A549 (cell line): ENCODE results near the gene ACVR2A. TPM values are rescaled to one million over a fixed set of nuclear protein-coding genes. Genes with fewer than 3 reads are reported as not detected.

Source experiments
- ATAC-seq, 2 experiments: fragments of 200-7000 bp in 1 of 2; fragments of >200 bp in 1 of 2; cut with Nextera tagmentation in 1 of 2; cut with Tn5 transposase in 1 of 2; 3 replicates each; pipeline versions ENCODE4 v1.8.0 to v1.9.1; 2018 to 2020; ENCODE audit warnings: mild to moderate bottlenecking in 1 of 2, moderate library complexity in 1 of 2
- CTCF ChIA-PET: fragments of 300-600 bp; sonication (Branson Sonifier 250); formaldehyde crosslinking; extraction: SDS; loops from one replicate; lab custom pipeline; 2021; ENCODE audit warnings: antibody characterized with exemption, inconsistent platforms; lab: Yijun Ruan, JAX
- POLR2A ChIA-PET: fragments of 350-600 bp; formaldehyde crosslinking; extraction: SDS; loops from one replicate; lab custom pipeline; 2021; ENCODE audit warnings: antibody characterized with exemption, inconsistent platforms; lab: Yijun Ruan, JAX
- DNase-seq, 2 experiments: peaks; one replicate each; pipeline versions ENCODE4 v3.0.0 to v3.0.0-alpha.2; 2011 to 2016; ENCODE audit warnings: low read depth in 1 of 2, low spot score in 1 of 2
- FAIRE-seq: peaks from 2 replicates; lab custom pipeline; 2011; peaks lifted over from hg19 to GRCh38; lab: Jason Lieb, UNC
- H3K27ac ChIP-seq, 2 experiments: fragments of >200 bp; sonication (Bioruptor Twin); formaldehyde crosslinking; 3 replicates each; pipeline ENCODE4 v1.5.1; 2016 to 2017
- H3K4me1 ChIP-seq: fragments of >200 bp; sonication (Bioruptor Twin); formaldehyde crosslinking; 3 replicates; pipeline ENCODE4 v1.6.1; 2016
- H3K4me2 ChIP-seq: fragments of >200 bp; sonication (Bioruptor Twin); formaldehyde crosslinking; 3 replicates; pipeline ENCODE4 v1.6.1; 2016
- H3K4me3 ChIP-seq: fragments of >200 bp; sonication (Bioruptor Twin); formaldehyde crosslinking; 3 replicates; pipeline ENCODE4 v1.5.1; 2016
- H3K9me3 ChIP-seq: fragments of >200 bp; sonication (Bioruptor Twin); formaldehyde crosslinking; 3 replicates; pipeline ENCODE4 v1.6.1; 2016
- BHLHE40 ChIP-seq: IDR thresholded peaks from 2 replicates; pipeline ENCODE4 v1.6.1; 2012; ENCODE audit warnings: low read depth, low read length, inconsistent platforms
- CBX8 ChIP-seq: fragments of 200-600 bp; sonication (generic); IDR thresholded peaks from 2 replicates; pipeline ENCODE4 v1.6.1; 2016
- CEBPB ChIP-seq, 2 experiments: fragments of >200 bp in 1 of 2; sonication (Bioruptor Twin) in 1 of 2; formaldehyde crosslinking in 1 of 2; IDR thresholded peaks; 2 replicates each; pipeline ENCODE4 v1.6.1; 2012 to 2016
- CHD4 ChIP-seq: fragments of 200-600 bp; sonication (generic); IDR thresholded peaks from 2 replicates; pipeline ENCODE4 v1.6.1; 2016; ENCODE audit warnings: antibody characterized with exemption, mild to moderate bottlenecking, borderline replicate concordance
- E2F6 ChIP-seq: IDR thresholded peaks from 2 replicates; pipeline ENCODE4 v1.6.1; 2012; ENCODE audit warnings: low read depth, borderline replicate concordance
- EHF ChIP-seq: fragments of 250-450 bp; sonication (Bioruptor Pico); IDR thresholded peaks from 2 replicates; pipeline ENCODE4 v1.5.0; 2020; ENCODE audit warnings: mild to moderate bottlenecking
- EP300 ChIP-seq, 2 experiments: fragments of >200 bp; sonication (Bioruptor Twin); formaldehyde crosslinking; IDR thresholded peaks; 2 replicates in 1 of 2; 3 replicates in 1 of 2; pipeline ENCODE4 v1.6.1; 2016 to 2017
- GATA3 ChIP-seq: IDR thresholded peaks from 2 replicates; pipeline ENCODE4 v1.6.1; 2012; ENCODE audit warnings: borderline replicate concordance
- HES2 ChIP-seq: fragments of >200 bp; sonication (Bioruptor Twin); formaldehyde crosslinking; IDR thresholded peaks from 2 replicates; pipeline ENCODE4 v1.6.1; 2016
- HEYL ChIP-seq: fragments of 250-450 bp; sonication (Bioruptor Pico); IDR thresholded peaks from 2 replicates; pipeline ENCODE4 v1.8.0; 2021; ENCODE audit warnings: mild to moderate bottlenecking, moderate library complexity
- HMGXB4 ChIP-seq: fragments of 250-450 bp; sonication (Bioruptor Pico); IDR thresholded peaks from 2 replicates; pipeline ENCODE4 v1.5.0; 2021; ENCODE audit warnings: mild to moderate bottlenecking, moderate library complexity, borderline replicate concordance
- HOXB13 ChIP-seq: fragments of 250-450 bp; sonication (Bioruptor Pico); IDR thresholded peaks from 2 replicates; pipeline ENCODE4 v1.5.0; 2020; ENCODE audit warnings: low read depth, mild to moderate bottlenecking, moderate library complexity
- HOXB5 ChIP-seq: fragments of 250-450 bp; sonication (Bioruptor Pico); IDR thresholded peaks from 2 replicates; pipeline ENCODE4 v1.5.0; 2020; ENCODE audit warnings: mild to moderate bottlenecking, moderate library complexity
- JUNB ChIP-seq: fragments of >200 bp; sonication (Bioruptor Twin); formaldehyde crosslinking; IDR thresholded peaks from 2 replicates; pipeline ENCODE4 v1.6.1; 2016
- KDM1A ChIP-seq: fragments of 200-600 bp; sonication (generic); IDR thresholded peaks from 2 replicates; pipeline ENCODE4 v1.6.1; 2016; ENCODE audit warnings: low read depth, mild to moderate bottlenecking
- KDM5A ChIP-seq: fragments of 200-600 bp; sonication (generic); IDR thresholded peaks from 2 replicates; pipeline ENCODE4 v1.6.1; 2016; ENCODE audit warnings: antibody characterized with exemption, mild to moderate bottlenecking
- MYC ChIP-seq: IDR thresholded peaks from 2 replicates; pipeline ENCODE4 v1.6.1; 2012; ENCODE audit warnings: mild to moderate bottlenecking, inconsistent platforms, low read length, improper control_type of control experiment, borderline replicate concordance
- NPAS2 ChIP-seq: fragments of 250-450 bp; sonication (Bioruptor Pico); IDR thresholded peaks from 2 replicates; pipeline ENCODE4 v1.8.0; 2022; ENCODE audit warnings: mild to moderate bottlenecking, moderate library complexity, borderline replicate concordance
- POLR2A ChIP-seq: IDR thresholded peaks from 2 replicates; pipeline ENCODE4 v1.6.1; 2012; ENCODE audit warnings: mild to moderate bottlenecking, low read length
- POLR2AphosphoS2 ChIP-seq: conservative IDR thresholded peaks from 2 replicates; pipeline ENCODE4 v1.6.1; 2012; ENCODE audit warnings: low read length, improper control_type of control experiment, inconsistent platforms
- RAD21 ChIP-seq, 2 experiments: fragments of >200 bp in 1 of 2; sonication (Bioruptor Twin) in 1 of 2; formaldehyde crosslinking in 1 of 2; IDR thresholded peaks in 1 of 2; conservative IDR thresholded peaks in 1 of 2; 2 replicates in 1 of 2; 3 replicates in 1 of 2; pipeline ENCODE4 v1.6.1; 2012 to 2018; ENCODE audit warnings: inconsistent platforms in 1 of 2
- RARB ChIP-seq: fragments of 250-450 bp; sonication (Bioruptor Pico); IDR thresholded peaks from 2 replicates; pipeline ENCODE4 v1.8.0; 2021; ENCODE audit warnings: mild to moderate bottlenecking, moderate library complexity
- RCOR1 ChIP-seq: fragments of 150-350 bp; IDR thresholded peaks from 2 replicates; pipeline ENCODE4 v1.6.1; 2014; ENCODE audit warnings: antibody characterized with exemption, low read length, low read depth
- RFX5 ChIP-seq: fragments of 450-650 bp; IDR thresholded peaks from 2 replicates; pipeline ENCODE4 v1.7.1; 2014; ENCODE audit warnings: antibody characterized with exemption, mild to moderate bottlenecking, moderate library complexity
- SMC3 ChIP-seq: fragments of >200 bp; sonication (Bioruptor Twin); formaldehyde crosslinking; IDR thresholded peaks from 3 replicates; pipeline ENCODE4 v1.6.1; 2018; ENCODE audit warnings: inconsistent platforms
- SREBF2 ChIP-seq: fragments of 450-650 bp; IDR thresholded peaks from 2 replicates; pipeline ENCODE4 v1.6.1; 2014; ENCODE audit warnings: mild to moderate bottlenecking, moderate library complexity
- ZNF302 ChIP-seq: fragments of 250-450 bp; sonication (Bioruptor Pico); IDR thresholded peaks from 2 replicates; pipeline ENCODE4 v1.9.0; 2021; ENCODE audit warnings: inconsistent platforms, mild to moderate bottlenecking, moderate library complexity
- ZSCAN20 ChIP-seq: fragments of 250-450 bp; sonication (Bioruptor Pico); IDR thresholded peaks from 2 replicates; pipeline ENCODE4 v1.8.0; 2022; ENCODE audit warnings: mild to moderate bottlenecking, moderate library complexity
- polyA plus RNA-seq, 4 experiments: library from polyadenylated mRNA; depleted of rRNA in 3 of 4; stranded (reverse); fragments of >200 nt; fragmentation: RNase III in 1 of 4; extraction: RNeasy Plus Mini Kit Qiagen cat#74134 plus additional on column Dnase treatment in 1 of 4; gene quantifications; 2 replicates in 3 of 4; 3 replicates in 1 of 4; pipeline ENCODE4 v1.2.3, GENCODE V29; 2011 to 2017
- TF ChIP-seq, protein P1 (sequence below): fragments of 450-650 bp; IDR thresholded peaks from 2 replicates; pipeline ENCODE4 v1.6.1; 2014; ENCODE audit warnings: antibody characterized with exemption

Gene ACVR2A
- polyA plus RNA-seq, 2 of the 4 experiments (the other 2 are of a cell fraction), result 2.6 to 5.7 TPM

GRCh38 chr2:147879846-147880245, 35.0 kb downstream of the ACVR2A start:
- Histone ChIP-seq H3K27ac (no peak overlapping the region), H3K4me1 (no peaks in the 10 kb centered on the region), H3K4me3 (no peak overlapping the region), H3K9me3 (no peaks in the 10 kb centered on the region), H3K4me2 (no peak overlapping the region)
- POLR2A ChIA-PET, result no interaction called here
- TF ChIP-seq CBX8 (no peak), KDM5A (no peak), ZNF302 (no peak), GATA3 (no peak), NPAS2 (CRISPR knock-in tag) (no peak), BHLHE40 (no peak)
- DNase-seq (no peak), ATAC-seq (no peak), FAIRE-seq (no peak)
- CTCF ChIA-PET, result no interaction called here

DNA sequence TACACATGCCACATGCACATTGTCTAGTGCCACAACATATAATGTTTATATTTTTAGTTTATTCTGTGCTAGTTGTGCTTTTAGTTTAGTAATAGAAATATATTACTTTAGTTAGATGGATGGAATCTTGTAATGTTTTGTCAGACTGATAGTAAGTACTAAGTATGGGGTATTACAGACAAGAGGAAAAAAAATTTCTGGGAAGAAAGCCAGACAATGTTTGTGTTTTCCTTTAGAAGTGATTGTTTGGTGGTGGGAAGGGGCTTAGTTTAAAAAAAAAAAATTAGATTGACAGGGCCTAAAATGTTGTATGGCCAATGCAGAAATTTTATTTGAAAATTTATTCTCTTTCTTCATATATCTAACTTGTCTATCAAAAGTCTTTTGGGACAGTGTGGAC, 37.8 kb downstream of the ACVR2A start:
- Histone ChIP-seq H3K4me3 (no peak overlapping the region), H3K4me1 (no peaks in the 10 kb centered on the region), H3K9me3 (no peaks in the 10 kb centered on the region), H3K27ac (no peak overlapping the region), H3K4me2 (no peak overlapping the region)
- no peak for FAIRE-seq
- POLR2A ChIA-PET, result no interaction called here
- no peak for ATAC-seq
- TF ChIP-seq EHF (CRISPR knock-in tag) (no peak), CEBPB (IDR thresholded peaks at IDR 0.05) (no peak), SMC3 (no peak), NPAS2 (CRISPR knock-in tag) (no peak), RCOR1 (no peak), POLR2AphosphoS2 (no peak), RARB (CRISPR knock-in tag) (no peak), HES2 (no peak), HOXB13 (CRISPR knock-in tag) (no peak), RFX5 (no peak), E2F6 (no peak), KDM5A (no peak), HOXB5 (no peak), ZSCAN20 (CRISPR knock-in tag) (no peak), CHD4 (no peak), ZNF302 (no peak), JUNB (no peak)
- no peak for DNase-seq
- CTCF ChIA-PET, result no interaction called here

GRCh38 chr2:147884830-147885229, 40.0 kb downstream of the ACVR2A start:
- Histone ChIP-seq H3K9me3 (no peaks in the 10 kb centered on the region), H3K27ac (no peak overlapping the region), H3K4me1 (no peaks in the 10 kb centered on the region), H3K4me2 (no peak overlapping the region)
- POLR2A ChIA-PET, result no interaction called here
- no peak for DNase-seq
- TF ChIP-seq HEYL (CRISPR knock-in tag) (no peak), KDM1A (no peak), KDM5A (no peak), SREBF2 (no peak), EP300 (IDR thresholded peaks at IDR 0.05) (no peak), POLR2A (no peak), MYC (no peak), RAD21 (conservative IDR thresholded peaks at IDR 0.05 in 1 of 2, IDR thresholded peaks at IDR 0.05 in 1 of 2) (no peak), EHF (CRISPR knock-in tag) (no peak), HMGXB4 (CRISPR knock-in tag) (no peak)
- TF ChIP-seq, protein P1, sequence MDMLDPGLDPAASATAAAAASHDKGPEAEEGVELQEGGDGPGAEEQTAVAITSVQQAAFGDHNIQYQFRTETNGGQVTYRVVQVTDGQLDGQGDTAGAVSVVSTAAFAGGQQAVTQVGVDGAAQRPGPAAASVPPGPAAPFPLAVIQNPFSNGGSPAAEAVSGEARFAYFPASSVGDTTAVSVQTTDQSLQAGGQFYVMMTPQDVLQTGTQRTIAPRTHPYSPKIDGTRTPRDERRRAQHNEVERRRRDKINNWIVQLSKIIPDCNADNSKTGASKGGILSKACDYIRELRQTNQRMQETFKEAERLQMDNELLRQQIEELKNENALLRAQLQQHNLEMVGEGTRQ, result no peak
- TF ChIP-seq, all 56 proteins: peak for 0
- no peak for FAIRE-seq
- ATAC-seq, result no peak
- no peak overlapping the region for H3K4me3 ChIP-seq
- CTCF ChIA-PET, result no interaction called here
